Measurements from ENCODE around the gene KRT2. TPM values are rescaled to one million over a fixed set of nuclear protein-coding genes. Genes with fewer than 3 reads are reported as not detected.

Gene KRT2
- total and polyA plus RNA-seq, 9 of the 15 experiments (the other 6 are each of a cell fraction or from before 2014, with no cell fraction given) = 0.03 to 0.69 (median 0.07) TPM; not detected in 2

GRCh38 chr12:52645120-52645761 lies 6.8 kb downstream of the KRT2 start (continued):
- TF ChIP-seq ZNF318 (IDR thresholded peaks at IDR 0.05; ENCODE audit: borderline replicate concordance in 1 of 2, low read depth in 1 of 2) (peak in 1 of 2 experiments; percentile 100; a peak in 2 of 4 replicates), ILF3 (IDR thresholded peaks at IDR 0.05; ENCODE audit: borderline replicate concordance) (no peak), BCOR (IDR thresholded peaks at IDR 0.05) (no peak), ZNF165 (CRISPR knock-in tag; IDR thresholded peaks at IDR 0.05; ENCODE audit: borderline replicate concordance) (no peak), HINFP (tag; conservative IDR thresholded peaks at IDR 0.05; ENCODE audit: low read depth) (no peak), MBD1 (CRISPR knock-in tag; IDR thresholded peaks at IDR 0.05) (no peak), KDM2B (CRISPR knock-in tag; IDR thresholded peaks at IDR 0.05) (no peak), ZNF586 (CRISPR knock-in tag; conservative IDR thresholded peaks at IDR 0.05) (no peak), ATF2 (CRISPR knock-in tag; IDR thresholded peaks at IDR 0.05) (no peak), ZNF778 (CRISPR knock-in tag; IDR thresholded peaks at IDR 0.05) (no peak), ELF4 (CRISPR knock-in tag; IDR thresholded peaks at IDR 0.05) (no peak), GATAD2B (IDR thresholded peaks at IDR 0.05; ENCODE audit: borderline replicate concordance) (no peak), TSC22D4 (tag; IDR thresholded peaks at IDR 0.05) (no peak)

Data from K562 (cell line).